ENCODE measurements around the gene LRP1-AS. TPM values are rescaled to one million over a fixed set of nuclear protein-coding genes. Genes with fewer than 3 reads are reported as not detected.

The LRP1-AS gene
- total RNA-seq, 1 donor from 2014 or later = not detected

DNA sequence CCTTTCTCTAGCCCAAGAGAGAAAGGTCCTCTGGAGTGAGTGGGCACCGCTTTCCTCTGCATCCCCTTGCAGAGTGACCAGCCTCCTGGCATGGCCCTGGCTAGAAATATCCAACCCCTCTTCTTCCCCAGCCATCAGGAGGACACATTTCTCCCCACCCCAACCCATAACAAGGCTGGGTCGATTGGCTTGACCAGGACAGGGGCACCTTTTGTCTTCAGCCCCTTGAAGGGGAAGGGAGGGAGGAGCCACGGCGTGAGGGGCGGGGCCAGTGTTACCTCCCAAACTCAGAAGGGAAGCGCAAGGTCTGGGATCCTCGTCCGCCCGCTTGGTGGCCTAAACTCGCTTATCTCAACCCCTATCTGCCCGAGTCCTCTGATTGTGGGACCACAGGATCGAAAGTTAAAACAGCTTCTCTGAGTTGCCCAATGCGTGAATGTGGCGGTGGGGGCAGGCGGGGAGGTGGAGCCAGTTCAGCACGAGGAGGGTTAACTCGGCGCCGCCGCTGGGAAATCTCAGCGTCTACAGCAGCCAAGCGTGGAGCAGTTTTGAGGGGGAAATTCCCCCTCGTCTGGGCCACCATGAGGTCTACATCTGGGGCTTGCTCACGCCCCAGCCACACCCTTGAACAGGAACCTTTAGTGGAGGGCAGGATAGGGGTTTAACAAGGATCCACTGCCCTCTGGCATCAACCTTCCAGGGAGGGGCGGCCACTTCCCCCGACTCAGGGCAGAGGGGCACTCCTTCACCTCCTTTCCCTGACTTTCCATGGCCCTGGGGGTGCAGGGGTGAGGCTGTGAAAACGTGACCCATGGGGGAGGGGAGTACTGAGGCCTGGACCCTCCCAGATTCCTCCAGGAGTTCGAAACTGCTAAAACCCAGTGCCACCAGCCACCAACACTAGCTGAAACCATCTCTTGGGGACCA, 37.1 kb downstream of the LRP1-AS start:
- peak overlapping the region; percentile 98 for H3K27ac ChIP-seq (replicated peaks)
- H3K36me3 ChIP-seq = peaks cover 20% of the 10 kb centered on the region
- TF ChIP-seq, protein P1, sequence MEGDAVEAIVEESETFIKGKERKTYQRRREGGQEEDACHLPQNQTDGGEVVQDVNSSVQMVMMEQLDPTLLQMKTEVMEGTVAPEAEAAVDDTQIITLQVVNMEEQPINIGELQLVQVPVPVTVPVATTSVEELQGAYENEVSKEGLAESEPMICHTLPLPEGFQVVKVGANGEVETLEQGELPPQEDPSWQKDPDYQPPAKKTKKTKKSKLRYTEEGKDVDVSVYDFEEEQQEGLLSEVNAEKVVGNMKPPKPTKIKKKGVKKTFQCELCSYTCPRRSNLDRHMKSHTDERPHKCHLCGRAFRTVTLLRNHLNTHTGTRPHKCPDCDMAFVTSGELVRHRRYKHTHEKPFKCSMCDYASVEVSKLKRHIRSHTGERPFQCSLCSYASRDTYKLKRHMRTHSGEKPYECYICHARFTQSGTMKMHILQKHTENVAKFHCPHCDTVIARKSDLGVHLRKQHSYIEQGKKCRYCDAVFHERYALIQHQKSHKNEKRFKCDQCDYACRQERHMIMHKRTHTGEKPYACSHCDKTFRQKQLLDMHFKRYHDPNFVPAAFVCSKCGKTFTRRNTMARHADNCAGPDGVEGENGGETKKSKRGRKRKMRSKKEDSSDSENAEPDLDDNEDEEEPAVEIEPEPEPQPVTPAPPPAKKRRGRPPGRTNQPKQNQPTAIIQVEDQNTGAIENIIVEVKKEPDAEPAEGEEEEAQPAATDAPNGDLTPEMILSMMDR (IDR thresholded peaks at IDR 0.05; ENCODE audit: borderline replicate concordance) = peak; percentile 10
- H3K9me3 ChIP-seq (replicated peaks) = no peaks in the 10 kb centered on the region
- no peaks in the 10 kb centered on the region for H3K27me3 ChIP-seq (ENCODE audit: low read depth)
- H3K4me1 ChIP-seq = peaks cover 60% of the 10 kb centered on the region
- intact Hi-C loops (cut with micrococcal nuclease) = loop anchor here (5.0 kb wide), 1 partner anchor 103 kb away; the partner anchor contains the start of gene ZBTB39
- peak overlapping the region; percentile 79 for H3K4me3 ChIP-seq
- DNase-seq = peak; percentile 80

DNA sequence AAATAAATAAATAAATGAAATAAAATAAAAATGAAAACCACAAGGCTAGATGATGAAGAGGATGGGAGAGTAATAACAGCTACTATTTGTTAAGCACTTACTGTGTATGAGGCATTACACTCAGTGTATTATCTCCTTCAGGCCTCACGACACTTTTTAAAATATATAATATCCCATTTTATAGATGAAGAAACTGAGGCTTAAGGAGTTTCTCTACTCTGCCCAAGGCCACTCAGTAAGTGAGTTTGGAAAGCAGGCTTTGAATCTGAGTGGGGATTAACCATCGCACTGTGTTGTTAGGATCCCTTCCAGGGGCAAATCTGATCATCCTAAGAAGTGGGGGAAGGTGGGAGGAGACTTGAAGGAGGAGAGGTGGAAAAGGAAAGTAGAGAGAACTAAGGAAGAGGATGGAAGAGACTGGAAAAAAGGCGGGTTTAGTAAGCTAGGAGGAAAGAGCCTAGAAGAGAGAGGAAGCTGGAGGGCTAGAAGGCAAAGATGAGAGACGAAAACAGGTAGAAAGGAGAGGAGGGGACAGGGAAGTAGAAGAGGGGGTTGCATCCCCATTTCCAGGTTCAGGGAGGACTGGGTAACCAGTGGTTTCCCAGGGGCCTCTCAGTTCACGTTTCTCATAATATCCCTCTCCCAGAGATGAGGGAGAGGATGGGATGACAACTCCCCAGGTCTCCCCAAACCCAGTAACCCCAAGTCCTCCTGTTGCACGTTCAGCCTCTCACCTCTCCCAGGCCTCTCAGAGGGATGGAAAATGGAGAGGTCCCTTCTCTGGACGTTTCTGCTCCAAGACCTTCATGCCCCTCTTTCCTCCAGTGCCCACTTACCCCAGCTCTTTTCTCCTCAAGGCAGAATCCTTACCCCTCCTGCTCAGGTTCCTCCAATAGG, 38.0 kb downstream of the LRP1-AS start:
- Histone ChIP-seq H3K27me3 (ENCODE audit: low read depth) (no peaks in the 10 kb centered on the region), H3K27ac (replicated peaks) (peak overlapping the region; percentile 98), H3K9me3 (replicated peaks) (no peaks in the 10 kb centered on the region), H3K36me3 (peaks cover 29% of the 10 kb centered on the region), H3K4me3 (peak overlapping the region; percentile 79), H3K4me1 (peaks cover 60% of the 10 kb centered on the region)
- intact Hi-C loops (cut with micrococcal nuclease) = loop anchor here (5.0 kb wide), 1 partner anchor 102 kb away; the partner anchor contains the start of gene ZBTB39
- DNase-seq = no peak
- TF ChIP-seq, protein P1 (IDR thresholded peaks at IDR 0.05; ENCODE audit: borderline replicate concordance) = no peak

DNA sequence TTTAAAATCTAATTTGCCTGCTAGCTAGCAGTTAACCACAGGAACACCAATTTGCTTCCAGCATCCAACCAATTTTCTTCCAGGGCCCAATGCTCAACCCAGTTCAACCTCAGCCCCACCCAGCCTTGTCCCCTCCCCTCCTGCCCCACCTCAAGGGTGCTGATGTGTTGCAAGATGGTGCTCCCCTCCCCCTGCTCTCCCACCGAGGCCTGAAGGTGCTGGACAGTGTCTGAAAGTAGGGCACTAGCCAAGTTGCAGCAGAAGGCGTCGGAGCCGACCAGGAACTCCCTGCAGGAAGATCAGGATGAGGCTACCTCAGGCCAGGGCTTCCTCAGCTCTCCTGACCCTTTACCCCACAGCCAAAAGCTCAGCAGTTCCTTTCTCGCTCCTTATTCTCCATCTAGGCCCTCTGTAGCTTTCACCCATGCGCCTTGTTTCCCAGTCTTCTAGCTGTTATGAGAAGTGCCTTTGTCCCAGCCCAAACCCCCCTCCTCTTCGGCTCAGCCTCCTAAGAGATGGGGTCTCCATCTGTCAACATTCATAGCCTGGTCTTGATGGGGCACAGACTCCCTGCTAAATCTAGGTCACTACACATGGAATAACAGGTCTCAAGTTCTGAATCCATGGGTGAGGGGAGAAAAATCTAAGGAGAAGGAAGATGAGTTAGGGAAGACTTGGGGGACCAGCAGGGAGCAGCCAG, 39.8 kb downstream of the LRP1-AS start:
- Histone ChIP-seq H3K9me3 (replicated peaks) (no peaks in the 10 kb centered on the region), H3K36me3 (peaks cover 44% of the 10 kb centered on the region), H3K4me1 (peaks cover 57% of the 10 kb centered on the region), H3K27me3 (ENCODE audit: low read depth) (no peaks in the 10 kb centered on the region), H3K27ac (replicated peaks) (no peak overlapping the region), H3K4me3 (no peak overlapping the region)
- TF ChIP-seq, protein P1 (IDR thresholded peaks at IDR 0.05; ENCODE audit: borderline replicate concordance) = no peak
- no peak for DNase-seq
- intact Hi-C loops (cut with micrococcal nuclease) = no loop called here

DNA sequence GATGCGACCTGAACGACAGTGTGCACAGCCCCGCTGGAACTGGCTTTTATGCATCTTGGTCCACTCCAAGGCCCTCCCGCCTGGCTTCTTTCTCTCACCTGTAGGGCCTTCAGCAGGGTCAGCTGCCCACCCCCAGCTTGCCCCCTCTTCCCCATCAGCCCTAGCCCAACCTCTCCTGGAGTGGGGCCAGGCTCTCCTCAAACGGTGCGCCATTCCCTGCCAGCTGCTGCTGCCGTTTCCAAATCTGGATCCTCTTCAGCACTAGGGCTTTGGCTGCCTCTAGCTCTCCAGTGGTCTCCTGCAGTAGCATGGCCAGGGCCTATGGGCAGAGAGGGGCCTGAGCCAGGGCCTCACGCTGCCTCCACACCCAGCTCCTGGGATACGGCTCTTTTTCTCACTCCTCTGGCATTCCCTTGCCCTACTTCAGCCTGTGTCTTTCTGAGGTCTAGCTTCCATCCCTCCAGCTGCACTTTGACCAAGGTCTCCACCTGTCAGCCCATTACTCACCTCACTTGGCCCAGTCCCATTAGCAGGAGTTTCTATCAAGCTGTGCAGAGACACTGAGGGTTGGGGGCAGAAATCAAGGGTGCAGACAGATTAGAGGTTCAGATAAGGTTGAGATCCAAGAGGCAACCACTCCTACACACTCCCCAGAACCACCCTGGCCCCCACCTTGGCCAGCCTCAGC, 41.3 kb downstream of the LRP1-AS start:
- Histone ChIP-seq H3K27me3 (ENCODE audit: low read depth) (no peaks in the 10 kb centered on the region), H3K9me3 (replicated peaks) (no peaks in the 10 kb centered on the region), H3K4me3 (no peak overlapping the region), H3K4me1 (peaks cover 47% of the 10 kb centered on the region), H3K27ac (replicated peaks) (no peak overlapping the region), H3K36me3 (peaks cover 50% of the 10 kb centered on the region)
- intact Hi-C loops (cut with micrococcal nuclease) = no loop called here
- TF ChIP-seq, protein P1 (IDR thresholded peaks at IDR 0.05; ENCODE audit: borderline replicate concordance) = no peak
- DNase-seq = no peak
